ENCODE measurements around the gene E2F1.
A peak's percentile ranks its signal among the peaks of the same experiment; 100 is the strongest.

DNA sequence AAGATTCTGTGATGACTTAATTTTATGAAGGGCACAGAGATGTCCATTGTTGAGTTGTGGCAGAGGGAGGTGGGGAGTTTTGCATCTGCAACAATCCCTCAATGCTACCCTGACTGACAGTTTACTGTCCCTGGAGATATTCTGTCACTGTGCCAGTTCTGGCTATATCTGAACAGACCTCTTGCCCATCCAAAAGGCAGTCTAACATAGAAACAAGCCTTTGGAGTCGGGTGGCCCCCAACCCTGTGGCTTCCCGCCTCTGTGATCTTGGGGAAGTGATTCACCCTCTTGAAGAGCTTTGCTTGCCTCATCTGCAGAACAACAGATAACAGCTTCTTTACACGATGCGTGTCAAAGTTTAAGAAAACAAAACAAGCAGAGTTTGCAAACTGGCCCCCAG is 3.8 kb upstream of the E2F1 start:
- TF ChIP-seq POLR2A (IDR thresholded peaks at IDR 0.05; ENCODE audit: extremely low read depth, insufficient read length) (no peak), MYC (IDR thresholded peaks at IDR 0.05; ENCODE audit: low read depth, low read length) (0 out of 2 replicates have a peak, but pooled peaks have one; percentile 55)
- TF ChIP-seq, protein P1, sequence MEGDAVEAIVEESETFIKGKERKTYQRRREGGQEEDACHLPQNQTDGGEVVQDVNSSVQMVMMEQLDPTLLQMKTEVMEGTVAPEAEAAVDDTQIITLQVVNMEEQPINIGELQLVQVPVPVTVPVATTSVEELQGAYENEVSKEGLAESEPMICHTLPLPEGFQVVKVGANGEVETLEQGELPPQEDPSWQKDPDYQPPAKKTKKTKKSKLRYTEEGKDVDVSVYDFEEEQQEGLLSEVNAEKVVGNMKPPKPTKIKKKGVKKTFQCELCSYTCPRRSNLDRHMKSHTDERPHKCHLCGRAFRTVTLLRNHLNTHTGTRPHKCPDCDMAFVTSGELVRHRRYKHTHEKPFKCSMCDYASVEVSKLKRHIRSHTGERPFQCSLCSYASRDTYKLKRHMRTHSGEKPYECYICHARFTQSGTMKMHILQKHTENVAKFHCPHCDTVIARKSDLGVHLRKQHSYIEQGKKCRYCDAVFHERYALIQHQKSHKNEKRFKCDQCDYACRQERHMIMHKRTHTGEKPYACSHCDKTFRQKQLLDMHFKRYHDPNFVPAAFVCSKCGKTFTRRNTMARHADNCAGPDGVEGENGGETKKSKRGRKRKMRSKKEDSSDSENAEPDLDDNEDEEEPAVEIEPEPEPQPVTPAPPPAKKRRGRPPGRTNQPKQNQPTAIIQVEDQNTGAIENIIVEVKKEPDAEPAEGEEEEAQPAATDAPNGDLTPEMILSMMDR (IDR thresholded peaks at IDR 0.05; ENCODE audit: low read depth, low read length) = no peak
- TF ChIP-seq, protein P2, sequence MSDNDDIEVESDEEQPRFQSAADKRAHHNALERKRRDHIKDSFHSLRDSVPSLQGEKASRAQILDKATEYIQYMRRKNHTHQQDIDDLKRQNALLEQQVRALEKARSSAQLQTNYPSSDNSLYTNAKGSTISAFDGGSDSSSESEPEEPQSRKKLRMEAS (IDR thresholded peaks at IDR 0.05; ENCODE audit: low read depth, low read length) = peak; percentile 65; the same call in 1 of the 2 replicates

All from NB4 (cell line).